Uterus (tissue), 4 donors: ENCODE data around the gene TAF1D. TPM values are rescaled to one million over a fixed set of nuclear protein-coding genes. Genes with fewer than 3 reads are reported as not detected.
"Not testable (repeated sequence)": the region's sequence is repeated elsewhere in the genome, so short reads cannot be mapped to it uniquely, and the experiment has no call there.

Experiments
- DNase-seq, 2 donors: peaks; one replicate each; pipeline ENCODE4 v3.0.0-alpha.2; 2019 to 2020
- H3K27ac ChIP-seq, 2 donors: fragments of 200-600 bp; sonication (generic); 1 replicate in 1 of 2; 2 replicates in 1 of 2; pipeline ENCODE4 v1.5.1; 2016 to 2018
- H3K27me3 ChIP-seq, 2 donors: fragments of 200-600 bp; sonication (generic); one replicate each; pipeline ENCODE4 v1.5.1; 2018 to 2019; ENCODE audit warnings: control low read depth in 1 of 2
- H3K36me3 ChIP-seq, 2 donors: fragments of 200-600 bp; sonication (generic); one replicate each; pipeline ENCODE4 v1.5.1; 2019; ENCODE audit warnings: control low read depth in 1 of 2
- H3K4me1 ChIP-seq, 2 donors: fragments of 200-600 bp; sonication (generic); one replicate each; pipeline ENCODE4 v1.5.1; 2018 to 2019; ENCODE audit warnings: control low read depth in 1 of 2
- H3K4me3 ChIP-seq, 2 donors: fragments of 200-600 bp; sonication (generic); 1 replicate in 1 of 2; 2 replicates in 1 of 2; pipeline ENCODE4 v1.5.1; 2018 to 2019; ENCODE audit warnings: mild to moderate bottlenecking in 1 of 2
- H3K9me3 ChIP-seq, 2 donors: fragments of 200-600 bp; sonication (generic); one replicate each; pipeline ENCODE4 v1.5.1; 2019; ENCODE audit warnings: control low read depth in 1 of 2
- CTCF ChIP-seq, 4 experiments: fragments of 200-600 bp in 2 of 4; fragments of 450-650 bp in 2 of 4; sonication (generic) in 2 of 4; IDR thresholded peaks; one replicate each; pipeline ENCODE4 v1.5.1; 2016 to 2019; ENCODE audit warnings: antibody characterized with exemption in 4 of 4, mild to moderate bottlenecking in 2 of 4, moderate library complexity in 1 of 4
- POLR2A ChIP-seq, 2 donors: fragments of 450-650 bp; IDR thresholded peaks; one replicate each; pipeline ENCODE4 v1.6.1; 2016; ENCODE audit warnings: antibody characterized with exemption in 2 of 2, mild to moderate bottlenecking in 1 of 2, moderate library complexity in 1 of 2
- intact Hi-C: fragments of 100-400 bp; cut with DNase I; formaldehyde crosslinking; loops from one replicate; pipeline ENCODE4 v1.15.1; 2023; ENCODE audit warnings: low total_unique reads
- total RNA-seq, 4 donors: library from RNA; depleted of rRNA in 3 of 4; stranded (reverse); fragments of >200 nt in 3 of 4; gene quantifications; one replicate each; pipeline versions ENCODE4 v1.1.0 to v1.2.4, GENCODE V29; 2014 to 2023
- donor health status: DM: yes; HTN: yes; CAD: no.

TAF1D gene
- total RNA-seq, 4 donors from 2014 or later, result 46.1 to 431 (median 191) TPM

- peak overlapping the region; percentile 80 to 94 for H3K27ac ChIP-seq
- TF ChIP-seq POLR2A (IDR thresholded peaks at IDR 0.05), result no peak
- no peak for TF ChIP-seq CTCF (IDR thresholded peaks at IDR 0.05)
- no peaks in the 10 kb centered on the region for H3K36me3 ChIP-seq
- H3K9me3 ChIP-seq, result no peaks in the 10 kb centered on the region
- no peaks in the 10 kb centered on the region for H3K27me3 ChIP-seq
- H3K4me1 ChIP-seq, result peaks cover 8 to 10% of the 10 kb centered on the region in 2 donors
- no peak for DNase-seq
- intact Hi-C loops, result no loop called here
- H3K4me3 ChIP-seq, result peak overlapping the region; percentile 87 to 93
Measured at GRCh38 chr11:93783362-93783761, 42.1 kb upstream of the TAF1D start.

- no peaks in the 10 kb centered on the region for H3K27me3 ChIP-seq
- no peak for DNase-seq
Measured at GRCh38 chr11:93775289-93775688, 34.0 kb upstream of the TAF1D start.

GRCh38 chr11:93774560-93774959, 33.3 kb upstream of the TAF1D start:
- DNase-seq, H3K9me3 ChIP-seq, H3K4me1 ChIP-seq, H3K4me3 ChIP-seq, H3K36me3 ChIP-seq, H3K27ac ChIP-seq, H3K27me3 ChIP-seq, intact Hi-C loops: not testable (repeated sequence)

More at GRCh38 chr11:93775289-93775688, 34.0 kb upstream of the TAF1D start:
- Histone ChIP-seq H3K27ac (no peak overlapping the region), H3K4me3 (no peak overlapping the region), H3K9me3 (no peaks in the 10 kb centered on the region), H3K36me3 (no peaks in the 10 kb centered on the region), H3K4me1 (no peaks in the 10 kb centered on the region)
- intact Hi-C loops, result no loop called here
- TF ChIP-seq POLR2A (IDR thresholded peaks at IDR 0.05), result no peak
- TF ChIP-seq CTCF (IDR thresholded peaks at IDR 0.05), result no peak

- DNase-seq, result no peak
- Histone ChIP-seq H3K36me3 (no peaks in the 10 kb centered on the region), H3K4me3 (no peak overlapping the region), H3K9me3 (no peaks in the 10 kb centered on the region), H3K27me3 (no peaks in the 10 kb centered on the region), H3K27ac (no peak overlapping the region), H3K4me1 (no peaks in the 10 kb centered on the region)
- intact Hi-C loops, result no loop called here
- TF ChIP-seq CTCF (IDR thresholded peaks at IDR 0.05) (no peak), POLR2A (IDR thresholded peaks at IDR 0.05) (no peak)
Measured at GRCh38 chr11:93773601-93774200, 32.4 kb upstream of the TAF1D start.

GRCh38 chr11:93773045-93773477, 31.8 kb upstream of the TAF1D start:
- intact Hi-C loops, result no loop called here
- TF ChIP-seq CTCF (IDR thresholded peaks at IDR 0.05) (no peak), POLR2A (IDR thresholded peaks at IDR 0.05) (no peak)

GRCh38 chr11:93772123-93772522, 30.8 kb upstream of the TAF1D start:
- no peak for TF ChIP-seq POLR2A (IDR thresholded peaks at IDR 0.05)
- no peak for TF ChIP-seq CTCF (IDR thresholded peaks at IDR 0.05)
- no peaks in the 10 kb centered on the region for H3K4me1 ChIP-seq
- intact Hi-C loops, result no loop called here

More at GRCh38 chr11:93773045-93773477, 31.8 kb upstream of the TAF1D start:
- Histone ChIP-seq H3K27ac (no peak overlapping the region), H3K4me3 (no peak overlapping the region), H3K36me3 (no peaks in the 10 kb centered on the region), H3K9me3 (no peaks in the 10 kb centered on the region), H3K27me3 (no peaks in the 10 kb centered on the region), H3K4me1 (no peaks in the 10 kb centered on the region)
- DNase-seq, result no peak

More at GRCh38 chr11:93772123-93772522, 30.8 kb upstream of the TAF1D start:
- no peak for DNase-seq
- Histone ChIP-seq H3K27me3 (no peaks in the 10 kb centered on the region), H3K9me3 (no peaks in the 10 kb centered on the region), H3K4me3 (no peak overlapping the region), H3K27ac (no peak overlapping the region), H3K36me3 (no peaks in the 10 kb centered on the region)
